PC-9 (cell line): Measurements from ENCODE around the gene LRRN4CL. TPM values are rescaled to one million over a fixed set of nuclear protein-coding genes. Genes with fewer than 3 reads are reported as not detected.
"Not testable (repeated sequence)": the region's sequence is repeated elsewhere in the genome, so short reads cannot be mapped to it uniquely, and the experiment has no call there.

Source experiments
- BruUV-seq: library from RNA; stranded (reverse); fragments of 400-500 nt; replicated peaks from 2 replicates; lab custom pipeline; 2021; lab: Mats Ljungman, UMichigan
- CTCF ChIA-PET: fragments of 300-600 bp; sonication (Branson Sonifier 250); formaldehyde crosslinking; loops from one replicate; lab custom pipeline; 2022; ENCODE audit warnings: antibody characterized with exemption; lab: Charles Lee
- POLR2A ChIA-PET: fragments of 300-600 bp; sonication (Branson Sonifier 250); formaldehyde crosslinking; loops from one replicate; lab custom pipeline; 2022; ENCODE audit warnings: antibody characterized with exemption; ENCODE audit not compliant: unreplicated experiment; lab: Charles Lee
- DNase-seq, 2 experiments: peaks; one replicate each; pipeline versions ENCODE4 v3.0.0 to v3.0.0-alpha.2; 2015 to 2022; ENCODE audit warnings: mixed read lengths in 1 of 2
- H2AFZ ChIP-seq: fragments of 200-600 bp; sonication (generic); 2 replicates; pipeline ENCODE4 v1.8.1; 2017; ENCODE audit warnings: antibody characterized with exemption
- H3F3A ChIP-seq: fragments of 200-600 bp; sonication (generic); 2 replicates; pipeline ENCODE4 v1.8.1; 2017; ENCODE audit warnings: antibody characterized with exemption, mild to moderate bottlenecking, low read depth; ENCODE audit not compliant: insufficient read depth
- H3K27ac ChIP-seq: fragments of 200-600 bp; sonication (generic); 2 replicates; pipeline ENCODE4 v1.6.1; 2016; ENCODE audit warnings: mixed run types
- H3K27me3 ChIP-seq: fragments of 200-600 bp; sonication (generic); 2 replicates; pipeline ENCODE4 v1.6.1; 2016; ENCODE audit warnings: low read depth, mixed run types; ENCODE audit not compliant: insufficient read depth
- H3K36me3 ChIP-seq: fragments of 200-600 bp; sonication (generic); 2 replicates; pipeline ENCODE4 v1.6.1; 2016; ENCODE audit warnings: low read depth, mixed run types
- H3K4me1 ChIP-seq: fragments of 200-600 bp; sonication (generic); replicated peaks from 2 replicates; pipeline ENCODE4 v1.6.1; 2016; ENCODE audit warnings: mixed run types; ENCODE audit not compliant: insufficient read depth
- H3K4me2 ChIP-seq: fragments of 200-600 bp; sonication (generic); 2 replicates; pipeline ENCODE4 v1.6.1; 2017; ENCODE audit warnings: mixed run types
- H3K4me3 ChIP-seq: fragments of 200-600 bp; sonication (generic); 2 replicates; pipeline ENCODE4 v1.6.1; 2016; ENCODE audit warnings: mixed run types
- H3K79me2 ChIP-seq: fragments of 200-600 bp; sonication (generic); 2 replicates; pipeline ENCODE4 v1.6.1; 2017; ENCODE audit warnings: low read depth, mixed run types
- H3K9me2 ChIP-seq: fragments of 200-600 bp; sonication (generic); 2 replicates; pipeline ENCODE4 v1.8.1; 2017; ENCODE audit warnings: mild to moderate bottlenecking; ENCODE audit not compliant: insufficient read depth
- H3K9me3 ChIP-seq: fragments of 200-600 bp; sonication (generic); 2 replicates; pipeline ENCODE4 v1.8.1; 2016; ENCODE audit warnings: low read depth; ENCODE audit not compliant: insufficient read depth
- H4K20me1 ChIP-seq: fragments of 200-600 bp; sonication (generic); 2 replicates; pipeline ENCODE4 v1.8.1; 2017; ENCODE audit not compliant: insufficient read depth
- CTCF ChIP-seq: fragments of 200-600 bp; sonication (generic); conservative IDR thresholded peaks from 2 replicates; pipeline ENCODE4 v1.6.1; 2017; ENCODE audit warnings: mixed run types, antibody characterized with exemption, mild to moderate bottlenecking, moderate library complexity
- EZH2 ChIP-seq: fragments of 200-600 bp; sonication (generic); IDR thresholded peaks from 2 replicates; pipeline ENCODE4 v1.8.0; 2017; ENCODE audit warnings: antibody characterized with exemption, low read depth
- intact Hi-C: fragments of 100-400 bp; cut with micrococcal nuclease; formaldehyde crosslinking; loops from one replicate; pipeline ENCODE4 v1.10.0; 2022; ENCODE audit not compliant: unreplicated experiment
- total RNA-seq: library from RNA; stranded (reverse); gene quantifications from 2 replicates; pipeline ENCODE4 v1.2.3, GENCODE V29; 2021

The LRRN4CL gene
- total RNA-seq, 1 experiment from 2014 or later: 1.3 TPM

- Histone ChIP-seq H3K4me1 (peaks cover 14% of the 10 kb centered on the region), H4K20me1 (no peaks in the 10 kb centered on the region), H3F3A (peaks cover 25% of the 10 kb centered on the region), H3K9me2 (no peaks in the 10 kb centered on the region), H3K36me3 (peaks cover 6% of the 10 kb centered on the region; the same call in 1 of the 2 replicates), H3K27ac (no peak overlapping the region), H3K79me2 (peaks cover 19% of the 10 kb centered on the region), H3K4me3 (no peak overlapping the region), H3K4me2 (no peak overlapping the region), H3K27me3 (no peaks in the 10 kb centered on the region), H2AFZ (no peak overlapping the region), H3K9me3 (no peaks in the 10 kb centered on the region)
- intact Hi-C loops: no loop called here
- ChIA-PET CTCF (no interaction called here), POLR2A (no interaction called here)
- no peak for DNase-seq
- TF ChIP-seq EZH2: no peak
- TF ChIP-seq CTCF: no peak
- no TSS peak for BruUV-seq
These were observed 12.9 kb upstream of the LRRN4CL start for GRCh38 chr11:62702246-62702645.

GRCh38 chr11:62694455-62695167 lies 5.3 kb upstream of the LRRN4CL start:
- CTCF ChIA-PET: interaction anchor here (0.6 to 2.4 kb wide), 6 partner anchors 10 to 987 kb away, joined by 3 to 15 read pairs (median 7); no protein-coding TSS in a partner anchor
- H4K20me1 ChIP-seq: no peaks in the 10 kb centered on the region
- no peak overlapping the region for H3K4me2 ChIP-seq
- H3K36me3 ChIP-seq: 0 out of 2 replicates have a peak, but pooled peaks cover 12% of the 10 kb centered on the region
- intact Hi-C loops: loop anchor here (1.0 to 2.0 kb wide), 2 partner anchors 16 to 299 kb away; partner anchors contain the start of gene UBXN1
- no TSS peak for BruUV-seq
- H3K79me2 ChIP-seq: no peaks in the 10 kb centered on the region
- no peaks in the 10 kb centered on the region for H3K4me1 ChIP-seq
- peaks cover 25% of the 10 kb centered on the region for H3F3A ChIP-seq
- H3K27ac ChIP-seq: no peak overlapping the region
- TF ChIP-seq CTCF (peak; percentile 86), EZH2 (no peak)
- DNase-seq: peak in 1 of 2 experiments; percentile 55
- H3K9me2 ChIP-seq: no peaks in the 10 kb centered on the region
- H3K9me3 ChIP-seq: no peaks in the 10 kb centered on the region
- POLR2A ChIA-PET: interaction anchor here (0.6 kb wide), 1 partner anchor 11 kb away, joined by 7 read pairs; no protein-coding TSS in a partner anchor
- no peak overlapping the region for H3K4me3 ChIP-seq
- no peak overlapping the region for H2AFZ ChIP-seq
- no peaks in the 10 kb centered on the region for H3K27me3 ChIP-seq

GRCh38 chr11:62693624-62694023 lies 4.3 kb upstream of the LRRN4CL start:
- H3K79me2 ChIP-seq, H3K9me2 ChIP-seq, H3K27ac ChIP-seq, H3K4me2 ChIP-seq, H4K20me1 ChIP-seq, H2AFZ ChIP-seq, H3K4me3 ChIP-seq, H3K4me1 ChIP-seq, DNase-seq, H3K9me3 ChIP-seq, BruUV-seq, H3K27me3 ChIP-seq: not testable (repeated sequence)
- POLR2A ChIA-PET: interaction anchor here (0.7 kb wide), 1 partner anchor 29 kb away, joined by 3 read pairs; the partner anchor contains the start of gene C11orf98
- Histone ChIP-seq H3K36me3 (0 out of 2 replicates have a peak, but pooled peaks cover 12% of the 10 kb centered on the region), H3F3A (peaks cover 30% of the 10 kb centered on the region)
- intact Hi-C loops: loop anchor here (1.0 to 2.0 kb wide), 2 partner anchors 15 to 298 kb away; partner anchors contain the start of gene UBXN1
- CTCF ChIA-PET: interaction anchor here (1.1 to 2.4 kb wide), 2 partner anchors 12 to 13 kb away, joined by 5 to 15 read pairs; no protein-coding TSS in a partner anchor
